HepG2 (cell line): ENCODE measurements around the gene ACVR2A. TPM values are rescaled to one million over a fixed set of nuclear protein-coding genes. Genes with fewer than 3 reads are reported as not detected.

ENCODE experiments used
- AGO1 ChIP-seq: fragments of 200-400 bp; formaldehyde crosslinking; IDR thresholded peaks from 2 replicates; pipeline ENCODE4 v1.6.1; 2017; ENCODE audit warnings: mild to moderate bottlenecking, low read depth, low read length, moderate library complexity; ENCODE audit not compliant: poor library complexity, severe bottlenecking
- CBFB ChIP-seq: sonication (generic); formaldehyde crosslinking; IDR thresholded peaks from 2 replicates; pipeline ENCODE4 v1.4.0; 2020; ENCODE audit warnings: missing genetic modification reagents
- CHCHD3 ChIP-seq: sonication (generic); formaldehyde crosslinking; IDR thresholded peaks from 2 replicates; pipeline ENCODE4 v1.8.0; 2022; ENCODE audit warnings: mild to moderate bottlenecking, missing genetic modification reagents, moderate library complexity
- HNRNPH1 ChIP-seq: fragments of 200-400 bp; formaldehyde crosslinking; optimal IDR thresholded peaks from 2 replicates; pipeline ENCODE3; 2017; ENCODE audit warnings: mild to moderate bottlenecking, low read depth, low read length
- LBX2 ChIP-seq: sonication (generic); formaldehyde crosslinking; IDR thresholded peaks from 2 replicates; pipeline ENCODE4 v1.5.0; 2020; ENCODE audit warnings: missing genetic modification reagents, mild to moderate bottlenecking, borderline replicate concordance
- MAFF ChIP-seq: IDR thresholded peaks from 2 replicates; pipeline ENCODE4 v1.6.1; 2011; ENCODE audit warnings: low read depth, low read length, improper control_type of control experiment
- SETDB1 ChIP-seq: sonication (generic); formaldehyde crosslinking; IDR thresholded peaks from 2 replicates; pipeline ENCODE4 v1.5.1; 2020; ENCODE audit warnings: missing genetic modification reagents, mild to moderate bottlenecking, borderline replicate concordance
- TMF1 ChIP-seq: sonication (generic); formaldehyde crosslinking; IDR thresholded peaks from 2 replicates; pipeline ENCODE4 v1.8.1; 2022; ENCODE audit warnings: low read depth, missing genetic modification reagents
- ZBTB40 ChIP-seq, 2 experiments: fragments of 450-650 bp in 1 of 2; sonication (generic) in 1 of 2; formaldehyde crosslinking in 1 of 2; IDR thresholded peaks; 2 replicates each; pipeline versions ENCODE4 v1.6.1 to v1.8.0; 2016 to 2022; ENCODE audit warnings: antibody characterized with exemption in 1 of 2, mild to moderate bottlenecking in 1 of 2, missing genetic modification reagents in 1 of 2
- ZMYM4 ChIP-seq: sonication (generic); formaldehyde crosslinking; IDR thresholded peaks from 2 replicates; pipeline ENCODE4 v1.8.1; 2023; ENCODE audit warnings: mild to moderate bottlenecking, missing genetic modification reagents
- ZNF777 ChIP-seq: sonication (generic); formaldehyde crosslinking; IDR thresholded peaks from 2 replicates; pipeline ENCODE4 v1.4.0; 2020; ENCODE audit warnings: missing genetic modification reagents
- ZNF781 ChIP-seq: sonication (generic); formaldehyde crosslinking; IDR thresholded peaks from 2 replicates; pipeline ENCODE4 v1.5.1; 2020; ENCODE audit warnings: borderline replicate concordance, mild to moderate bottlenecking, missing genetic modification reagents; ENCODE audit errors: not compliant biosample characterization
- ZNF816 ChIP-seq: sonication (generic); formaldehyde crosslinking; IDR thresholded peaks from 2 replicates; pipeline ENCODE4 v1.8.0; 2022; ENCODE audit warnings: missing genetic modification reagents, mild to moderate bottlenecking, borderline replicate concordance
- polyA plus RNA-seq, 8 experiments: library from polyadenylated mRNA; depleted of rRNA in 3 of 8; stranded (reverse) in 7 of 8; unstranded in 1 of 8; fragments of >200 nt; fragmentation: Illumina TruSeq in 4 of 8; extraction: Trizol in 4 of 8; gene quantifications; 2 replicates each; pipeline versions ENCODE4 v1.2.1 to v1.2.3, GENCODE V29; 2011 to 2016; ENCODE audit warnings: low read depth in 4 of 8, missing spikeins in 1 of 8, mixed read lengths in 1 of 8; ENCODE audit not compliant: insufficient read depth in 1 of 8
- total RNA-seq, 5 experiments: library from RNA; depleted of rRNA; stranded (reverse); fragments of >200 nt; fragmentation: Illumina TruSeq; extraction: Trizol; gene quantifications; 2 replicates each; pipeline ENCODE4 v1.2.3, GENCODE V29; 2016; ENCODE audit warnings: low read depth in 1 of 5
- TF ChIP-seq, protein P1 (sequence below): sonication (generic); formaldehyde crosslinking; IDR thresholded peaks from 2 replicates; pipeline ENCODE4 v1.8.0; 2022; ENCODE audit warnings: mild to moderate bottlenecking, missing genetic modification reagents

The ACVR2A gene
- total and polyA plus RNA-seq, 2 of the 13 experiments (the other 11 are each of a cell fraction or from before 2014, with no cell fraction given) = 8.3 to 18.0 TPM

DNA sequence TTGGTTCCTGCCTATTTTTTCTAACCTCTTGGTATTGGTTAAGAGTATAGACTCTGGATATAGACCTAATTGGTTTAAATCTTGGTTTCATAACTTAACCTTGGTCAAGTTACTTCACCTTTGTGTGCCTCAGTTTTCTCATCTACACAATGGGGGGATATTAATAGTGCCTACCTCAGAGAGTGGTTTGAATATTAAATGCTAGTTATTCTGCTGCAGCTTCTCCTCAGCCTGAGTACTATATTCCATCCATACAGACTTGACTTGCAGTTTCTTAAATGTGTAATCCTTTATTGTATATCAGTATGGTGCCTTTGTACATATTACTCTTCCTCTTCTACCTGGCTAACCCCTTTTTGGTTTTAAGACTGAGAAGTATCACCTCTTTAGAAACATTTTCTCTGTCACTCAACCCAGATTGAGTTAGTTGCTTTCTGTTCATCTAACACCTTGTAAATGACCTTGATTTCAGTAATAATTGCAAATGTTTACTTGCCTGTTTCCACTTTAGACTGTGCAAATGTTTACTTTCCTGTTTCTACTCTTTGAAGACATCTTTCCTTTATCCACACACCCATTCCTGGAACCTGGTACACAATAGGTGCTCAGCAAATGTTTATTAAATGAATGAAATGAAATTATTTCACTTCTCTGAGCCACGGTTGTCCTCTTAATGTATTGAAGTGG is 6.6 kb downstream of the ACVR2A start (continued):
- no peak for TF ChIP-seq ZNF781
- TF ChIP-seq, protein P1, sequence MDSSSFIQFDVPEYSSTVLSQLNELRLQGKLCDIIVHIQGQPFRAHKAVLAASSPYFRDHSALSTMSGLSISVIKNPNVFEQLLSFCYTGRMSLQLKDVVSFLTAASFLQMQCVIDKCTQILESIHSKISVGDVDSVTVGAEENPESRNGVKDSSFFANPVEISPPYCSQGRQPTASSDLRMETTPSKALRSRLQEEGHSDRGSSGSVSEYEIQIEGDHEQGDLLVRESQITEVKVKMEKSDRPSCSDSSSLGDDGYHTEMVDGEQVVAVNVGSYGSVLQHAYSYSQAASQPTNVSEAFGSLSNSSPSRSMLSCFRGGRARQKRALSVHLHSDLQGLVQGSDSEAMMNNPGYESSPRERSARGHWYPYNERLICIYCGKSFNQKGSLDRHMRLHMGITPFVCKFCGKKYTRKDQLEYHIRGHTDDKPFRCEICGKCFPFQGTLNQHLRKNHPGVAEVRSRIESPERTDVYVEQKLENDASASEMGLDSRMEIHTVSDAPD = no peak
- TF ChIP-seq MAFF = no peak
- no peak for TF ChIP-seq CBFB
- TF ChIP-seq ZBTB40 (IDR thresholded peaks at IDR 0.05) = no peak
- no peak for TF ChIP-seq ZBTB40 (CRISPR knock-in tag; IDR thresholded peaks at IDR 0.05)
- no peak for TF ChIP-seq LBX2 (CRISPR knock-in tag)
- TF ChIP-seq ZNF777 (CRISPR knock-in tag) = no peak
- TF ChIP-seq TMF1 (CRISPR knock-in tag) = no peak
- TF ChIP-seq ZMYM4 (CRISPR knock-in tag) = no peak; the same call in 1 of the 2 replicates
- no peak for TF ChIP-seq CHCHD3
- TF ChIP-seq HNRNPH1 = no peak
- TF ChIP-seq AGO1 = no peak
- no peak for TF ChIP-seq SETDB1 (CRISPR knock-in tag)
- TF ChIP-seq ZNF816 = no peak
